ENCODE results near the gene HES6.

The HES6 gene

GRCh38 chr2:238263204-238264071 is 23.6 kb upstream of the HES6 start:
- no peaks in the 10 kb centered on the region for H3K9me3 Mint-ChIP-seq
- H3K36me3 Mint-ChIP-seq (ENCODE audit: low read depth): peaks cover 15% of the 10 kb centered on the region
- H3K27me3 Mint-ChIP-seq (ENCODE audit: low read depth): no peaks in the 10 kb centered on the region
- peak overlapping the region; percentile 68 to 94 (median 90) for H3K27ac Mint-ChIP-seq
- peaks cover 30% of the 10 kb centered on the region for H3K4me1 Mint-ChIP-seq
- H3K4me3 Mint-ChIP-seq: peak overlapping the region in 1 of 3 experiments; percentile 26
- TF ChIP-seq, protein P1, sequence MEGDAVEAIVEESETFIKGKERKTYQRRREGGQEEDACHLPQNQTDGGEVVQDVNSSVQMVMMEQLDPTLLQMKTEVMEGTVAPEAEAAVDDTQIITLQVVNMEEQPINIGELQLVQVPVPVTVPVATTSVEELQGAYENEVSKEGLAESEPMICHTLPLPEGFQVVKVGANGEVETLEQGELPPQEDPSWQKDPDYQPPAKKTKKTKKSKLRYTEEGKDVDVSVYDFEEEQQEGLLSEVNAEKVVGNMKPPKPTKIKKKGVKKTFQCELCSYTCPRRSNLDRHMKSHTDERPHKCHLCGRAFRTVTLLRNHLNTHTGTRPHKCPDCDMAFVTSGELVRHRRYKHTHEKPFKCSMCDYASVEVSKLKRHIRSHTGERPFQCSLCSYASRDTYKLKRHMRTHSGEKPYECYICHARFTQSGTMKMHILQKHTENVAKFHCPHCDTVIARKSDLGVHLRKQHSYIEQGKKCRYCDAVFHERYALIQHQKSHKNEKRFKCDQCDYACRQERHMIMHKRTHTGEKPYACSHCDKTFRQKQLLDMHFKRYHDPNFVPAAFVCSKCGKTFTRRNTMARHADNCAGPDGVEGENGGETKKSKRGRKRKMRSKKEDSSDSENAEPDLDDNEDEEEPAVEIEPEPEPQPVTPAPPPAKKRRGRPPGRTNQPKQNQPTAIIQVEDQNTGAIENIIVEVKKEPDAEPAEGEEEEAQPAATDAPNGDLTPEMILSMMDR (IDR thresholded peaks at IDR 0.05; ENCODE audit: unreplicated experiment in 3 of 3): peak; percentile 79 to 85 (median 81)

DNA sequence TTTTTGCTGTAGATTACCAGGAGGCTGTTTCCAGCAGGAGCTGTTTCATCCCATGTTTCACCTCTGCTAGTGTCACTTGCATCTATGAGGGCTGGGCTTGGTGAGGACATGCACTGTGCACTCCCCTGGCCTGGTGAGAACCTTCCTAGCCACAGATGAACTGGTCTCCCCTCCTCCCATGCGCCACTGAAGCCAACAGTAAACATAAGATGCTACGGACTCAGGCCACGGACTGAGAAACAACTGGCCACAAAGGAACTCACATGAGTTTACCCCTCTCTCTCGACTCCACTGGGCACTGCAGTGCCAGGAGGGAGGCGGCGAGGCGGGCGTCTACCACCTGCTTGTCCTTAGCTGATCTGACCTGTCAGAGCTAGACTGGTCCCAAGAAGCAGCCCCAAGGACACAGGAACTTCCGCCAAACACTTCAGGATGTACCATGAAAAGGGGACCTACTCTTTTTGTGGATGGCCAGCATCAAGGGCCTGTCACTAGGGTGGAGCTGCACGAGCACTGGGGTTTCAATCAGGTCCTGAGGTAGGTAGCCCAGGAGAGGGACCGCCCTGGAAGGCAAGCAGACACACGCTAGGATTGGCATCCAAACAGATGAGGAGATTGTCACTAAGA is 22.8 kb upstream of the HES6 start:
- peak overlapping the region; percentile 17 to 94 (median 68) for H3K27ac Mint-ChIP-seq
- no peaks in the 10 kb centered on the region for H3K9me3 Mint-ChIP-seq
- peaks cover 34% of the 10 kb centered on the region for H3K4me1 Mint-ChIP-seq
- TF ChIP-seq, protein P1 (IDR thresholded peaks at IDR 0.05; ENCODE audit: unreplicated experiment in 3 of 3): no peak
- peaks cover 17% of the 10 kb centered on the region for H3K36me3 Mint-ChIP-seq (ENCODE audit: low read depth)
- no peak overlapping the region for H3K4me3 Mint-ChIP-seq
- no peaks in the 10 kb centered on the region for H3K27me3 Mint-ChIP-seq (ENCODE audit: low read depth)

DNA sequence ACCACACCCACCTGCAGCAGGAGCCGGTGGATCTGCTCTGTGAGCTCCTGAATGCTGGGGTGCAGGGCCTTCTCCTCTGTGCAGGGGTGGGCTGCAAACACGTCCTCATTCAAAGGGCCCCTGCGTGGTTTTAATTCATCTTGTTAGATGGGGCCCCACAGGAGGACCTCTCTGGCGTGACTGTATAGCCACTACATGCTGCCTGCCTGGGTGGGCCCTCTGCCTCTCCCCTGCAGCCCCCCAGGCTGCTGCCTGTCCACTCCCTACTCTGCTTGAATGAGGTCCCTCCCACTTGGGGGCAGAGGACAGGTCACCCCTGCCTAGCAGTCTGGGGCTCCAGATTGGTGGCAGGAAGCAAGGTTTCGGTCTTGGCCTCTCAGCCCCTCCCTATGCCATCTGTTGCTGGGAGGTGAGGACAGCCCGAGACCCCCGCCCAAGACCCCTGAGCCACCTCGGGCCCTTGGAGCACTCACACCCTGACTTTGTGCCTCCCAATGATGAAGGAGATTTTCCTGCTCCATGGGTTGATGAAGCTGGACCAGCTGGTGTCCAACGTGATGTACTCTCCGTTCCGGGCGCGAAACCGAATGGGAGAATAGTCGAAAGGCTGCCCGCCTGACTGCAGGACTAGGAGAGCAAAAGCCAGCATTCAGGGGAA is 22.0 kb upstream of the HES6 start:
- H3K9me3 Mint-ChIP-seq: no peaks in the 10 kb centered on the region
- H3K36me3 Mint-ChIP-seq (ENCODE audit: low read depth): peaks cover 10% of the 10 kb centered on the region
- peak overlapping the region in 2 of 3 experiments; percentile 17 to 77 for H3K27ac Mint-ChIP-seq
- no peak overlapping the region for H3K4me3 Mint-ChIP-seq
- H3K27me3 Mint-ChIP-seq (ENCODE audit: low read depth): no peaks in the 10 kb centered on the region
- TF ChIP-seq, protein P1 (IDR thresholded peaks at IDR 0.05; ENCODE audit: unreplicated experiment in 3 of 3): no peak
- peaks cover 38% of the 10 kb centered on the region for H3K4me1 Mint-ChIP-seq

DNA sequence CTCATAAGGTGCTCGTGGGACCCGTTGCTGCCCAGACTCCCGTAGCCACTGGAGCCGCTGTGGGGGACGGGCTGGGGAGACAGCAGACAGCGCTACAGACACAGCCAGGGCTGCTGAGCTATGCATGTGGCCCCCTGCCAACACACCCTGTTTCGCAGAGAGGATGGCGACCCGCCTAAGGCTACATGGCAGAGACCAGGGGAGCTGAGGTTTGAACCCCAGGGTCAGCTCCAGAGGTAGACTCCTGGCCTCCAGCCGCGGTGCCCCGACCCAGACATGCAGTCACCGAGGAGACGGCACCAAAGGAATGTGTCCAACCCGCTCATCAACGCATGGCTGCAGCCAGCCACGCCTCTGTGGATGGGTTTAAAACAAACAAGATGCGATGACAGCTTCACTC is 21.0 kb upstream of the HES6 start:
- Mint-ChIP-seq H3K9me3 (no peaks in the 10 kb centered on the region), H3K4me3 (peak overlapping the region in 1 of 3 experiments; percentile 30), H3K4me1 (peaks cover 47% of the 10 kb centered on the region), H3K27me3 (ENCODE audit: low read depth) (no peaks in the 10 kb centered on the region), H3K27ac (peak overlapping the region; percentile 38 to 77 (median 60)), H3K36me3 (ENCODE audit: low read depth) (peaks cover 12% of the 10 kb centered on the region)
- TF ChIP-seq, protein P1 (IDR thresholded peaks at IDR 0.05; ENCODE audit: unreplicated experiment in 3 of 3): no peak

DNA sequence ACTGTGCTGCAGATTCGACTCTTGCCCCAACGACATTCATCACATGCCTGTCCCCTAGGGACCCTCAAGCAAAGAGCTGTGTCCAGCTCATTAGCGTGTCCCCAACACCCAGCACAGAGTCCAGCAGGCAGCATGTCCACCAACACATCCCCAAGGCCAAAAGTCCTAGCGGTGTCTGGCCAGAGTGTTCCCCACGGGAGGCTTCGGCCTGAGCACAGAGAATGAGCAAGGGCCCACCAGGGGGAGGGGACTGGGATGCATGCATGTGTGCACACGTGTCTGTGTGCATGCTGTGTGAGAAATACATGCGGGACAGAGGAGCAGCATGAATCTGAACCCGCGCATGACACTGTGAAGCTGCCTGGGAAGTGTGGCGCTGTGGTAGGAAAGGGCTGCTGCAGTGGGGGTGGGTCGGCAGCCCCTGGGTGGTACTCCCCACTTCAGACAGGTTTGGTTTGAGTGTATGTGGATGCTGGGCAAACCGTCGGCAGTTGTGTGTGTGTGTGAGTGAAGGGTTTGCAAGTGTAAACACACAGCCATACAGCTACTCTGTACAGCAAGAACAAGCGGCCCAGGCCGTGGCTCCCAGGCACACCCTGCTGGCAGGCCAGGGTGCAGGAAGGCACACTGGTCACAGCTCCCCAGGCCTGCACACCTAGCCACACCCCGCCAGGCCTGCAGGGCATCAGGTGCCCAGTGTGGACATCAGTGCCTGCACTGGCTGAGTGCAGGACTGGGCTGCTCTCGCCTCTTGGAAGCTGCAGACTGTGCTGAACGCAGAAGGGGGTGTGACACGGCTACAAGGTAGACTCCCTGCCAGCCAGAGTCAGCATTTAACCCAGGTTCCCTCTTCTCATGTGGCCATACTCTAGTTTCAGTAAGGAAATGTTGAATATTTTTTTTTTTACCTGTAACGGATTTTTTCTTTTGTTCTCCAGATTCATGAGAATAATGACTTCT is 19.5 kb upstream of the HES6 start:
- TF ChIP-seq, protein P1 (IDR thresholded peaks at IDR 0.05; ENCODE audit: unreplicated experiment in 3 of 3): peak in 1 of 3 experiments; percentile 4
- Mint-ChIP-seq H3K4me3 (no peak overlapping the region), H3K27ac (peak overlapping the region in 2 of 3 experiments; percentile 43 to 74), H3K4me1 (peaks cover 61% of the 10 kb centered on the region), H3K36me3 (ENCODE audit: low read depth) (peaks cover 22% of the 10 kb centered on the region), H3K27me3 (ENCODE audit: low read depth) (no peaks in the 10 kb centered on the region), H3K9me3 (no peaks in the 10 kb centered on the region)

Data from nephron (organoid).